ENCODE results near the gene AVPR1B. TPM values are rescaled to one million over a fixed set of nuclear protein-coding genes. Genes with fewer than 3 reads are reported as not detected.

Gene AVPR1B
- total and polyA plus RNA-seq, 9 donors: not detected

DNA sequence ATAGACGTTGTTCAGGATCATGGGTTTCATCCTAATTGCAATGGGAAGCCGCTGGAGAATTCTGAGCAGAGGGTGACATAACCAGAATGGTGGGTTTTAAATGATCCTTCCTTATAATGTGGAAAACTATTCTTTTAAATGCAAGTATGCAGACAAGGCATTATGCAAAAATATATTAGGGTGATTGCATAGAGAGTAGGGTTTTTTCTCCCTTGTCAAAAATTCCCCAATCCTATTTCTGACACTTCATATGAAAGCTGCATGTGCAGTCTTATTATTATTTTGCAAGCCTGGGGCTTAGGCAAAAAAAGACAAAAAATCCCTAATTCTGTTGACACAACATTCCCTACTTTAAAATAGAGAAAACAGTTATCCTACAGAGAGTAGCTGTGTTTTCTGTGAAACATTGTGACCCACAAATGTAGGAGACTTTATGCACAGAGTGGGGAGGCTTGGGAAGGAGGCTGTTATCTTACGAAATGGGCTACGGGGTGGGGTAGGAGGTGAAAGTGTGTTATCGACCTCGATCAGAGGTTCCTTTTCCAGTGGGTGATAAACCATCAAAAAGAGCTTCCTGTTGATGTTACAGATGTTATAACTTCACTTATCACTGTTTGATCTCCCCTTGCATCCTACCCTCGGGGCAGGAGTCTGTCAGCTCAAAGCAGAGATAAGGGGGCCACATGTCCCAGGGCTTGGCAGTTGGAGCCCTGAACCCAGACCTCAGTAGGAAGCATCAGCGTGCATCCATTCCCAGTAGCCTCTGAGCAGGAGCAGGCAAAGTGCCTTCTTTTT, 37.0 kb downstream of the AVPR1B start:
- no peaks in the 10 kb centered on the region for H3K36me3 ChIP-seq
- DNase-seq: no peak
- intact Hi-C loops (cut with DNase I): no loop called here
- no peaks in the 10 kb centered on the region for H3K9me3 ChIP-seq
- no peaks in the 10 kb centered on the region for H3K4me1 ChIP-seq (ENCODE audit: insufficient read depth)
- WGBS, 3 donors: 45 to 56% (median 49%) methylated on average over 8 of the region's 8 CpGs
- H3K4me3 ChIP-seq: no peak overlapping the region
- no peaks in the 10 kb centered on the region for H3K27me3 ChIP-seq
- no peak overlapping the region for H3K27ac ChIP-seq
- TF ChIP-seq POLR2A (IDR thresholded peaks at IDR 0.05) (no peak), EP300 (IDR thresholded peaks at IDR 0.05) (no peak)
- TF ChIP-seq, protein P1, sequence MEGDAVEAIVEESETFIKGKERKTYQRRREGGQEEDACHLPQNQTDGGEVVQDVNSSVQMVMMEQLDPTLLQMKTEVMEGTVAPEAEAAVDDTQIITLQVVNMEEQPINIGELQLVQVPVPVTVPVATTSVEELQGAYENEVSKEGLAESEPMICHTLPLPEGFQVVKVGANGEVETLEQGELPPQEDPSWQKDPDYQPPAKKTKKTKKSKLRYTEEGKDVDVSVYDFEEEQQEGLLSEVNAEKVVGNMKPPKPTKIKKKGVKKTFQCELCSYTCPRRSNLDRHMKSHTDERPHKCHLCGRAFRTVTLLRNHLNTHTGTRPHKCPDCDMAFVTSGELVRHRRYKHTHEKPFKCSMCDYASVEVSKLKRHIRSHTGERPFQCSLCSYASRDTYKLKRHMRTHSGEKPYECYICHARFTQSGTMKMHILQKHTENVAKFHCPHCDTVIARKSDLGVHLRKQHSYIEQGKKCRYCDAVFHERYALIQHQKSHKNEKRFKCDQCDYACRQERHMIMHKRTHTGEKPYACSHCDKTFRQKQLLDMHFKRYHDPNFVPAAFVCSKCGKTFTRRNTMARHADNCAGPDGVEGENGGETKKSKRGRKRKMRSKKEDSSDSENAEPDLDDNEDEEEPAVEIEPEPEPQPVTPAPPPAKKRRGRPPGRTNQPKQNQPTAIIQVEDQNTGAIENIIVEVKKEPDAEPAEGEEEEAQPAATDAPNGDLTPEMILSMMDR (IDR thresholded peaks at IDR 0.05): no peak

- Histone ChIP-seq H3K27ac (no peak overlapping the region), H3K27me3 (no peaks in the 10 kb centered on the region), H3K4me1 (ENCODE audit: insufficient read depth) (no peaks in the 10 kb centered on the region), H3K9me3 (no peaks in the 10 kb centered on the region), H3K36me3 (no peaks in the 10 kb centered on the region), H3K4me3 (no peak overlapping the region)
- no peak for DNase-seq
- intact Hi-C loops (cut with DNase I): no loop called here
- TF ChIP-seq POLR2A (IDR thresholded peaks at IDR 0.05) (no peak), EP300 (IDR thresholded peaks at IDR 0.05) (no peak)
- TF ChIP-seq, protein P1 (IDR thresholded peaks at IDR 0.05): no peak
- 60 to 66% (median 64%) methylated on average over 1 of the region's 1 CpG for WGBS, 3 donors
Observed at GRCh38 chr1:206079135-206079534, 38.1 kb downstream of the AVPR1B start.

DNA sequence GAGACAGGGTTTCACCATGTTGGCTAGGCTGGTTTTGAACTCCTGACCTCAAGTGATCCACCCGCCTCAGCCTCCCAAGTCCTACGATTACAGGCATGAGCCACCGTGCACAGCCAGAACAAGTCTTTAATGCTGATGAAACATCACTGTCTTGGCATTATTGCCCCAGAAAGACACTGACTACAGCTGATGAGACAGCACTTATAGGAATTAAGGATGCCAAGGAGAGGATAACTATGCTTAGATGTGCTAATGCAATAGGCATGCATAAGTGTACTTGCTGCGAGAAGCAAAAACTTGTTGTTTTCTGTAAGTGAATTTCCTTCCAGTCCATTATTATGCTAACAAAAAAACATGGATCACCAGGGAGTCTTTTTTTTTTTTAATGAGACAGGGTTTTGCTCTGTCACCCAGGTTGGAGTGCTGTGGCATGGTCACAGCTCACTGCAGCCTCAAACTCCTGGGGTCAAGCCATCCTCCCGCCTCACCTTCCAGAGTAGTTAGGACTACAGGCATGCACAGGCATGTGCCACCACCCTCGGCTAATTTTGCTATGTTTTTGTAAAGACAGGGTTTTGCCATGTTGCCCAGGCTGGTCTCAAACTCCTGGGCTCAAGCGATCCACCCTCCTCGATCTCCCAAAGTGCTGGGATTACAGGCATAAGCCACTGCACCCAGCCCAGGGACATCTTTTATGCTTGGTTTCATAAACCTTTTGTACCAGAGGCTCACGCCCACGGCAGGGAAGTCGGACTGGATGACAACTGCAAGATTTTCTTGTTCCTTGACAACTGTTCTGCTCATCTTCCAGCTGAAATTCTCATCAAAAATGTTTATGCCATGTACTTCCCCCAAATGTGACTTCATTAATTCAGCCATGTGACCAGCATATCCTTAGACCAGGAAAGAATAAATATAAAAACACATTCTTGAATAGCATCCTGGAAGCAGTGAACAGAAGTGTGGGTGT, 41.1 kb downstream of the AVPR1B start:
- Histone ChIP-seq H3K4me1 (ENCODE audit: insufficient read depth) (no peaks in the 10 kb centered on the region), H3K27me3 (no peaks in the 10 kb centered on the region), H3K27ac (no peak overlapping the region), H3K4me3 (no peak overlapping the region), H3K36me3 (no peaks in the 10 kb centered on the region), H3K9me3 (no peaks in the 10 kb centered on the region)
- intact Hi-C loops (cut with DNase I): no loop called here
- TF ChIP-seq, protein P1 (IDR thresholded peaks at IDR 0.05): no peak
- TF ChIP-seq EP300 (IDR thresholded peaks at IDR 0.05) (no peak), POLR2A (IDR thresholded peaks at IDR 0.05) (no peak)
- 73 to 74% (median 73%) methylated on average over 11 of the region's 11 CpGs for WGBS, 3 donors
- no peak for DNase-seq

DNA sequence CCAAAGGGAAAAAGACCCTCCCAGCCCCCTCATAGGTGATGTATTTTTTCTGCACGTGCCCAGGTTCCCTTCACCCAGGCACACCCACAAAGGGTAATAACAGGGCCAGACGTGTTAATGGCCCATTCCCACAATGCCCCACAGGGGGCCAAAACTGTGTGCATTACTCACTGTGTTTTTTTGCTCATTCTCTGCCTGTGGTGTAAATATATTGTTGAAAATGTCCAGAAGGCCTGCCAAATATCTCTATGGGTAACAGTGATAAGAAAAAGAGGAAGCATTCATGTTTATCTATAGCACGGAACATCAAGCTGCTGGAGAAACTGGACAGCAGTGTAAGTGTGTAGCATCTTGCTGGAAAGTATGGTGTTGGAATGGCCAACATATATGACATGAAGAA, 42.3 kb downstream of the AVPR1B start:
- Histone ChIP-seq H3K4me3 (no peak overlapping the region), H3K36me3 (no peaks in the 10 kb centered on the region), H3K9me3 (no peaks in the 10 kb centered on the region), H3K27me3 (no peaks in the 10 kb centered on the region), H3K4me1 (ENCODE audit: insufficient read depth) (no peaks in the 10 kb centered on the region), H3K27ac (no peak overlapping the region)
- DNase-seq: no peak
- WGBS, 3 donors: 35 to 42% (median 35%) methylated on average over 3 of the region's 3 CpGs
- intact Hi-C loops (cut with DNase I): no loop called here
- no peak for TF ChIP-seq POLR2A (IDR thresholded peaks at IDR 0.05)
- TF ChIP-seq, protein P1 (IDR thresholded peaks at IDR 0.05): no peak
- no peak for TF ChIP-seq EP300 (IDR thresholded peaks at IDR 0.05)

All from ovary (tissue), 9 donors.